Activated gamma-delta T cell treated with anti-CD3 and anti-CD28 coated beads, Interleukin-2, amount 50 U/mL, for 16 hours (primary cell): ENCODE measurements around the gene GPR132.
A peak's percentile ranks its signal among the peaks of the same experiment; 100 is the strongest.

Experiments used
- DNase-seq: peaks from one replicate; pipeline ENCODE4 v3.0.0-alpha.2; 2020; ENCODE audit warnings: low read depth

The GPR132 gene

GRCh38 chr14:105061428-105062047 is 3.7 kb downstream of the GPR132 start:
- no peak for DNase-seq

GRCh38 chr14:105060751-105061427 is 4.3 kb downstream of the GPR132 start:
- DNase-seq, result no peak

- no peak for DNase-seq
Measured at GRCh38 chr14:105059925-105060565, 5.2 kb downstream of the GPR132 start.

- no peak for DNase-seq
Measured at GRCh38 chr14:105059035-105059924, 6.0 kb downstream of the GPR132 start.

GRCh38 chr14:105058521-105059034 is 6.7 kb downstream of the GPR132 start:
- no peak for DNase-seq

GRCh38 chr14:105056303-105056831 is 8.9 kb downstream of the GPR132 start:
- DNase-seq, result no peak

- no peak for DNase-seq
Measured at GRCh38 chr14:105055736-105056302, 9.4 kb downstream of the GPR132 start.

GRCh38 chr14:105055334-105055733 is 9.9 kb downstream of the GPR132 start:
- no peak for DNase-seq

- no peak for DNase-seq
Measured at GRCh38 chr14:105053996-105054395, 11.2 kb downstream of the GPR132 start.

GRCh38 chr14:105053421-105053820 is 11.8 kb downstream of the GPR132 start:
- no peak for DNase-seq

GRCh38 chr14:105052110-105052458 is 13.1 kb downstream of the GPR132 start:
- DNase-seq, result no peak

GRCh38 chr14:105051182-105052109 is 13.8 kb downstream of the GPR132 start:
- no peak for DNase-seq

GRCh38 chr14:105050551-105050897 is 14.7 kb downstream of the GPR132 start:
- DNase-seq, result no peak

GRCh38 chr14:105049753-105050550 is 15.3 kb downstream of the GPR132 start:
- no peak for DNase-seq

- DNase-seq, result no peak
Measured at GRCh38 chr14:105047283-105048016, 17.8 kb downstream of the GPR132 start.

GRCh38 chr14:105046891-105047282 is 18.3 kb downstream of the GPR132 start:
- no peak for DNase-seq

GRCh38 chr14:105045710-105046326 is 19.4 kb downstream of the GPR132 start:
- DNase-seq, result peak; percentile 92

GRCh38 chr14:105043641-105044040 is 21.6 kb downstream of the GPR132 start:
- no peak for DNase-seq

- DNase-seq, result no peak
Measured at GRCh38 chr14:105042813-105043212, 22.4 kb downstream of the GPR132 start.
